Measurements from ENCODE around the gene TMEM69.
"Not testable (repeated sequence)": the region's sequence is repeated elsewhere in the genome, so short reads cannot be mapped to it uniquely, and the experiment has no call there.

Gene TMEM69

DNA sequence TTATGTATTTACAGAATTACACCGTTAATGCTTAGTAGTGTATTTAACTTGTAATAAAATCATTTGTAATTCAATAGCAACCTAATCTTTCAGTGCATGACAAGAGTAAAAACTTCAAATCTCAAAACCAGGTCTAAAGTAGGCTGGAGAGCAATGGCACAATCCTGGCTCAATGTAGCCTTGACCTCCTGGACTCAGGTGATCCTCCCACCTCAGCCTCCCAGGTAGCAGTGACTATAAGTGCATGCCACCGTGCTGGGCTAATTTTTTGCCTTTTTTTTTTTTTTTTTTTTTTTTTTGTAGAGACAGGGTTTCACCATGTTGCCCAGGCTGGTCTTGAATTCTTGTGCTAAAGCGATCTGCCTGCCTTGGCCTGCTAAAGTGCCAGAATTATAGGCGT, 51.2 kb downstream of the TMEM69 start:
- TF ChIP-seq, protein P1, sequence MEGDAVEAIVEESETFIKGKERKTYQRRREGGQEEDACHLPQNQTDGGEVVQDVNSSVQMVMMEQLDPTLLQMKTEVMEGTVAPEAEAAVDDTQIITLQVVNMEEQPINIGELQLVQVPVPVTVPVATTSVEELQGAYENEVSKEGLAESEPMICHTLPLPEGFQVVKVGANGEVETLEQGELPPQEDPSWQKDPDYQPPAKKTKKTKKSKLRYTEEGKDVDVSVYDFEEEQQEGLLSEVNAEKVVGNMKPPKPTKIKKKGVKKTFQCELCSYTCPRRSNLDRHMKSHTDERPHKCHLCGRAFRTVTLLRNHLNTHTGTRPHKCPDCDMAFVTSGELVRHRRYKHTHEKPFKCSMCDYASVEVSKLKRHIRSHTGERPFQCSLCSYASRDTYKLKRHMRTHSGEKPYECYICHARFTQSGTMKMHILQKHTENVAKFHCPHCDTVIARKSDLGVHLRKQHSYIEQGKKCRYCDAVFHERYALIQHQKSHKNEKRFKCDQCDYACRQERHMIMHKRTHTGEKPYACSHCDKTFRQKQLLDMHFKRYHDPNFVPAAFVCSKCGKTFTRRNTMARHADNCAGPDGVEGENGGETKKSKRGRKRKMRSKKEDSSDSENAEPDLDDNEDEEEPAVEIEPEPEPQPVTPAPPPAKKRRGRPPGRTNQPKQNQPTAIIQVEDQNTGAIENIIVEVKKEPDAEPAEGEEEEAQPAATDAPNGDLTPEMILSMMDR (conservative IDR thresholded peaks at IDR 0.05; ENCODE audit: control insufficient read depth, insufficient read depth, low read depth, low read length), result no peak
- DNase-seq (ENCODE audit: low read depth), result no peak
- H3K4me3 ChIP-seq (ENCODE audit: control insufficient read depth, low read depth, low read length), result no peak overlapping the region

DNA sequence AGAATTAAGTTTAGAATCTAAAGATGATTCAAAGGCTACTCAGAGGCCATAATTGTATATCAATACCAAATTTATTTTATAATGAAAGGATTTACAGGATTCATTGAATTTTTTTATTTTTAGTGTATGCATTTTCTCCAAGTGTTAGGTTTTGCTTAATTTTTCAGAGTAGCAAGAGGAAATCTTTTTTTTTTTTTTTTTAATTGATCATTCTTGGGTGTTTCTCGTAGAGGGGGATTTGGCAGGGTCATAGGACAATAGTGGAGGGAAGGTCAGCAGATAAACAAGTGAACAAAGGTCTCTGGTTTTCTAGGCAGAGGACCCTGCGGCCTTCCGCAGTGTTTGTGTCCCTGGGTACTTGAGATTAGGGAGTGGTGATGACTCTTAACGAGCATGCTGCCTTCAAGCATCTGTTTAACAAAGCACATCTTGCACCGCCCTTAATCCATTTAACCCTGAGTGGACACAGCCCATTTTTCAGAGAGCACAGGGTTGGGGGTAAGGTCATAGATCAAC, 51.7 kb downstream of the TMEM69 start:
- not testable (repeated sequence) for DNase-seq (ENCODE audit: low read depth); H3K4me3 ChIP-seq (ENCODE audit: control insufficient read depth, low read depth, low read length)

Data from fibroblast of mammary gland (primary cell).